GM21717 (cell line): ENCODE results near the gene PLCG2.
"Not testable (repeated sequence)": the region's sequence is repeated elsewhere in the genome, so short reads cannot be mapped to it uniquely, and the experiment has no call there.

Experiments used
- ATAC-seq: cut with Tn5 transposase; IDR thresholded peaks from one replicate; pipeline ENCODE4 v1.9.1; 2021; ENCODE audit warnings: mild to moderate bottlenecking, moderate library complexity; ENCODE audit not compliant: unreplicated experiment

Gene PLCG2

GRCh38 chr16:81752876-81753227 lies 26.2 kb upstream of the PLCG2 start:
- ATAC-seq: no peak

GRCh38 chr16:81754858-81755257 lies 24.2 kb upstream of the PLCG2 start:
- ATAC-seq: no peak

GRCh38 chr16:81755915-81756614 lies 23.0 kb upstream of the PLCG2 start:
- ATAC-seq: no peak

GRCh38 chr16:81756615-81757356 lies 22.3 kb upstream of the PLCG2 start:
- ATAC-seq: no peak

- no peak for ATAC-seq
Observed at GRCh38 chr16:81758376-81758775, 20.7 kb upstream of the PLCG2 start.

GRCh38 chr16:81762322-81762721 lies 16.8 kb upstream of the PLCG2 start:
- not testable (repeated sequence) for ATAC-seq

GRCh38 chr16:81765111-81765919 lies 13.8 kb upstream of the PLCG2 start:
- no peak for ATAC-seq

GRCh38 chr16:81765969-81766368 lies 13.1 kb upstream of the PLCG2 start:
- ATAC-seq: no peak

GRCh38 chr16:81767987-81768592 lies 11.0 kb upstream of the PLCG2 start:
- ATAC-seq: no peak

GRCh38 chr16:81770008-81770407 lies 9.1 kb upstream of the PLCG2 start:
- no peak for ATAC-seq

GRCh38 chr16:81774348-81774747 lies 4.7 kb upstream of the PLCG2 start:
- ATAC-seq: peak; percentile 35

- no peak for ATAC-seq
Observed at GRCh38 chr16:81775570-81775969, 3.5 kb upstream of the PLCG2 start.

- no peak for ATAC-seq
Observed at GRCh38 chr16:81778231-81778630, 860 bp upstream of the PLCG2 start.

GRCh38 chr16:81779536-81780320 lies 637 bp downstream of the PLCG2 start:
- peak; percentile 20 for ATAC-seq

- ATAC-seq: no peak
Observed at GRCh38 chr16:81780350-81780749, 1.3 kb downstream of the PLCG2 start.

- no peak for ATAC-seq
Observed at GRCh38 chr16:81782236-81782635, 3.1 kb downstream of the PLCG2 start.

- no peak for ATAC-seq
Observed at GRCh38 chr16:81784072-81784795, 5.1 kb downstream of the PLCG2 start.

GRCh38 chr16:81785138-81785924 lies 6.2 kb downstream of the PLCG2 start:
- no peak for ATAC-seq

GRCh38 chr16:81786321-81786720 lies 7.2 kb downstream of the PLCG2 start:
- ATAC-seq: no peak
